ENCODE measurements around the gene ADH1A. TPM values are rescaled to one million over a fixed set of nuclear protein-coding genes. Genes with fewer than 3 reads are reported as not detected.

ADH1A gene
- total RNA-seq, 1 experiment from 2014 or later, result not detected

Other genes starting within 250 kb of the ADH1A start
- 206 and 212 TPM in 2 replicates for gene ADH5, start 202.2 kb downstream of the ADH1A start, total RNA-seq (2014; rRNA removed; shearing (Covaris generic); ENCODE audit: low replicate concordance)
- gene ADH4, start 146.7 kb downstream of the ADH1A start, total RNA-seq (2014; rRNA removed; shearing (Covaris generic); ENCODE audit: low replicate concordance), result not detected in 2 replicates
- gene ADH6, start 71.7 kb downstream of the ADH1A start, total RNA-seq (2014; rRNA removed; shearing (Covaris generic); ENCODE audit: low replicate concordance), result not detected in 2 replicates
- not detected in 2 replicates for gene ADH1B, start 30.4 kb upstream of the ADH1A start, total RNA-seq (2014; rRNA removed; shearing (Covaris generic); ENCODE audit: low replicate concordance)
- gene ADH1C, start 61.8 kb upstream of the ADH1A start, total RNA-seq (2014; rRNA removed; shearing (Covaris generic); ENCODE audit: low replicate concordance), result not detected in 2 replicates
- gene ADH7, start 144.4 kb upstream of the ADH1A start, total RNA-seq (2014; rRNA removed; shearing (Covaris generic); ENCODE audit: low replicate concordance), result not detected in 2 replicates
- not detected in 2 replicates for gene C4orf17, start 220.0 kb upstream of the ADH1A start, total RNA-seq (2014; rRNA removed; shearing (Covaris generic); ENCODE audit: low replicate concordance)